ENCODE measurements around the gene FCRLA. TPM values are rescaled to one million over a fixed set of nuclear protein-coding genes. Genes with fewer than 3 reads are reported as not detected.
A peak's percentile ranks its signal among the peaks of the same experiment; 100 is the strongest.
"Not testable (repeated sequence)": the region's sequence is repeated elsewhere in the genome, so short reads cannot be mapped to it uniquely, and the experiment has no call there.

FCRLA gene
- total and polyA plus RNA-seq, 2 donors (not counting 1 experiment from before 2014, with no cell fraction given): 140 to 248 TPM

GRCh38 chr1:161688946-161689345, 18.1 kb upstream of the FCRLA start:
- Histone ChIP-seq H3K4me1 (ENCODE audit: control insufficient read depth in 2 of 2, insufficient read depth in 2 of 2, low read length in 2 of 2) (peaks cover 3 to 5% of the 10 kb centered on the region in 2 donors), H3K79me2 (ENCODE audit: control insufficient read depth, insufficient read depth, low read length) (no peaks in the 10 kb centered on the region), H3K36me3 (replicated peaks in 1 of 2; ENCODE audit: control extremely low read depth in 1 of 2, control insufficient read depth in 1 of 2, extremely low read depth in 1 of 2, insufficient read depth in 2 of 2, low read length in 1 of 2) (no peaks in the 10 kb centered on the region), H3K9me3 (ENCODE audit: control extremely low read depth in 1 of 3, control insufficient read depth in 2 of 3, insufficient read depth in 1 of 3, low read length in 2 of 3) (no peaks in the 10 kb centered on the region), H4K20me1 (ENCODE audit: control insufficient read depth, insufficient read depth, low read length, poor library complexity, severe bottlenecking) (no peaks in the 10 kb centered on the region), H3K4me2 (replicated peaks; ENCODE audit: low read depth, low read length, poor library complexity, severe bottlenecking) (peak overlapping the region; percentile 1), H3K9ac (ENCODE audit: low read length) (no peak overlapping the region), H2AFZ (ENCODE audit: insufficient read depth, low read depth, low read length, poor library complexity, severe bottlenecking) (no peak overlapping the region), H3K27ac (ENCODE audit: low read length in 2 of 2) (no peak overlapping the region), H3K4me3 (ENCODE audit: control extremely low read depth in 1 of 5, extremely low read depth in 1 of 5, insufficient read depth in 1 of 5, low read depth in 2 of 5, low read length in 4 of 5) (no peak overlapping the region), H3K27me3 (replicated peaks in 1 of 4; ENCODE audit: control extremely low read depth in 1 of 4, control insufficient read depth in 3 of 4, insufficient read depth in 4 of 4, low read length in 3 of 4) (no peaks in the 10 kb centered on the region)
- Mint-ChIP-seq H3K4me3 (no peak overlapping the region), H3K4me1 (peaks cover 6% of the 10 kb centered on the region), H3K27me3 (no peaks in the 10 kb centered on the region), H3K27ac (no peak overlapping the region), H3K9me3 (ENCODE audit: insufficient read depth) (no peaks in the 10 kb centered on the region)
- intact Hi-C loops (cut with micrococcal nuclease): no loop called here
- WGBS (ENCODE audit: insufficient coverage): no CpG with 5 or more reads among the region's 3 CpGs
- DNase-seq (no peak), ATAC-seq (ENCODE audit: low read depth) (no peak)
- ChIA-PET POLR2A (no interaction called here), CTCF (interaction anchor here (1.1 to 1.4 kb wide), 2 partner anchors 38 to 49 kb away, joined by 3 to 4 read pairs; no protein-coding TSS in a partner anchor)
- TF ChIP-seq CTCF (IDR thresholded peaks at IDR 0.05): no peak
- no peak for TF ChIP-seq EZH2 (IDR thresholded peaks at IDR 0.05; ENCODE audit: borderline replicate concordance, insufficient read depth, low read depth, low read length, poor library complexity, severe bottlenecking)

GRCh38 chr1:161691846-161692245, 15.2 kb upstream of the FCRLA start:
- no peak for DNase-seq
- Histone ChIP-seq H3K9me3 (ENCODE audit: control extremely low read depth in 1 of 3, control insufficient read depth in 2 of 3, insufficient read depth in 1 of 3, low read length in 2 of 3) (no peaks in the 10 kb centered on the region), H3K36me3 (replicated peaks in 1 of 2; ENCODE audit: control extremely low read depth in 1 of 2, control insufficient read depth in 1 of 2, extremely low read depth in 1 of 2, insufficient read depth in 2 of 2, low read length in 1 of 2) (no peaks in the 10 kb centered on the region), H3K79me2 (ENCODE audit: control insufficient read depth, insufficient read depth, low read length) (no peaks in the 10 kb centered on the region), H3K27me3 (replicated peaks in 1 of 4; ENCODE audit: control extremely low read depth in 1 of 4, control insufficient read depth in 3 of 4, insufficient read depth in 4 of 4, low read length in 3 of 4) (no peaks in the 10 kb centered on the region), H3K9ac (ENCODE audit: low read length) (no peak overlapping the region), H2AFZ (ENCODE audit: insufficient read depth, low read depth, low read length, poor library complexity, severe bottlenecking) (no peak overlapping the region), H3K4me1 (ENCODE audit: control insufficient read depth in 2 of 2, insufficient read depth in 2 of 2, low read length in 2 of 2) (peaks cover 3 to 5% of the 10 kb centered on the region in 2 donors), H4K20me1 (ENCODE audit: control insufficient read depth, insufficient read depth, low read length, poor library complexity, severe bottlenecking) (no peaks in the 10 kb centered on the region), H3K27ac (ENCODE audit: low read length in 2 of 2) (no peak overlapping the region), H3K4me2 (replicated peaks; ENCODE audit: low read depth, low read length, poor library complexity, severe bottlenecking) (no peak overlapping the region), H3K4me3 (ENCODE audit: control extremely low read depth in 1 of 5, extremely low read depth in 1 of 5, insufficient read depth in 1 of 5, low read depth in 2 of 5, low read length in 4 of 5) (no peak overlapping the region)
- Mint-ChIP-seq H3K4me3 (no peak overlapping the region), H3K27me3 (no peaks in the 10 kb centered on the region), H3K4me1 (peaks cover 6% of the 10 kb centered on the region), H3K27ac (no peak overlapping the region), H3K9me3 (ENCODE audit: insufficient read depth) (peaks cover 3% of the 10 kb centered on the region)
- CTCF ChIA-PET: interaction anchor here (0.7 to 1.6 kb wide), 4 partner anchors 15 to 196 kb away, joined by 3 to 7 read pairs (median 3); partner anchors contain the start of gene FCRLA
- intact Hi-C loops (cut with micrococcal nuclease): no loop called here
- ATAC-seq (ENCODE audit: low read depth): no peak
- POLR2A ChIA-PET: no interaction called here
- TF ChIP-seq EZH2 (IDR thresholded peaks at IDR 0.05; ENCODE audit: borderline replicate concordance, insufficient read depth, low read depth, low read length, poor library complexity, severe bottlenecking) (no peak), CTCF (IDR thresholded peaks at IDR 0.05) (no peak)
- 97% methylated on average over 3 of the region's 3 CpGs for WGBS (ENCODE audit: insufficient coverage)

- H3K36me3 ChIP-seq (replicated peaks in 1 of 2; ENCODE audit: control extremely low read depth in 1 of 2, control insufficient read depth in 1 of 2, extremely low read depth in 1 of 2, insufficient read depth in 2 of 2, low read length in 1 of 2); H3K4me3 ChIP-seq (ENCODE audit: control extremely low read depth in 1 of 5, extremely low read depth in 1 of 5, insufficient read depth in 1 of 5, low read depth in 2 of 5, low read length in 4 of 5); H3K4me1 Mint-ChIP-seq; H4K20me1 ChIP-seq (ENCODE audit: control insufficient read depth, insufficient read depth, low read length, poor library complexity, severe bottlenecking); H3K9ac ChIP-seq (ENCODE audit: low read length); DNase-seq; ATAC-seq (ENCODE audit: low read depth); H3K9me3 ChIP-seq (ENCODE audit: control extremely low read depth in 1 of 3, control insufficient read depth in 2 of 3, insufficient read depth in 1 of 3, low read length in 2 of 3); H3K27ac Mint-ChIP-seq; H3K79me2 ChIP-seq (ENCODE audit: control insufficient read depth, insufficient read depth, low read length); H3K9me3 Mint-ChIP-seq (ENCODE audit: insufficient read depth); intact Hi-C loops (cut with micrococcal nuclease); H2AFZ ChIP-seq (ENCODE audit: insufficient read depth, low read depth, low read length, poor library complexity, severe bottlenecking); H3K4me2 ChIP-seq (replicated peaks; ENCODE audit: low read depth, low read length, poor library complexity, severe bottlenecking); POLR2A ChIA-PET; H3K4me3 Mint-ChIP-seq; H3K27me3 ChIP-seq (replicated peaks in 1 of 4; ENCODE audit: control extremely low read depth in 1 of 4, control insufficient read depth in 3 of 4, insufficient read depth in 4 of 4, low read length in 3 of 4); H3K27ac ChIP-seq (ENCODE audit: low read length in 2 of 2); H3K4me1 ChIP-seq (ENCODE audit: control insufficient read depth in 2 of 2, insufficient read depth in 2 of 2, low read length in 2 of 2); H3K27me3 Mint-ChIP-seq: not testable (repeated sequence)
- CTCF ChIA-PET: interaction anchor here (1.3 kb wide), 1 partner anchor 44 kb away, joined by 3 read pairs; no protein-coding TSS in a partner anchor
- WGBS (ENCODE audit: insufficient coverage): 97% methylated on average over 14 of the region's 14 CpGs
Measured at GRCh38 chr1:161693020-161693712, 13.9 kb upstream of the FCRLA start.
